ENCODE data around the gene PSAP.

PSAP gene

GRCh38 chr10:71845410-71846405, 5.3 kb downstream of the PSAP start:
- DNase-seq = no peak
- H3K79me1 ChIP-seq (replicated peaks; ENCODE audit: low read length, poor library complexity, severe bottlenecking) = peaks cover 6% of the 10 kb centered on the region
- WGBS = 88% methylated on average over 10 of the region's 11 CpGs
- H2AFZ ChIP-seq (ENCODE audit: low read depth, low read length) = peak overlapping the region; percentile 39
- peaks cover 13% of the 10 kb centered on the region for H3K4me1 ChIP-seq (ENCODE audit: control insufficient read depth, insufficient read depth, low read depth, low read length)
- peak overlapping the region; percentile 46 for H3K9ac ChIP-seq (ENCODE audit: low read length)
- no peak overlapping the region for H3K4me3 ChIP-seq (ENCODE audit: insufficient read depth in 1 of 2, low read depth in 1 of 2, low read length in 2 of 2)
- no peak overlapping the region for H2BK120ac ChIP-seq (ENCODE audit: low read depth, low read length)
- peak overlapping the region; percentile 37 for H2AK5ac ChIP-seq (ENCODE audit: low read length, severe bottlenecking)
- no peaks in the 10 kb centered on the region for H3K27me3 ChIP-seq (ENCODE audit: control insufficient read depth in 1 of 2, insufficient read depth in 1 of 2, low read length in 2 of 2)
- H2BK12ac ChIP-seq (ENCODE audit: low read length in 2 of 2) = no peak overlapping the region
- H3K36me3 ChIP-seq (ENCODE audit: control insufficient read depth in 1 of 2, insufficient read depth in 2 of 2, low read depth in 1 of 2, low read length in 2 of 2) = peaks cover 3 to 8% of the 10 kb centered on the region in 2 experiments
- no peak overlapping the region for H3K14ac ChIP-seq (ENCODE audit: low read length in 2 of 2)
- H3K27ac ChIP-seq (ENCODE audit: low read length, poor library complexity, severe bottlenecking) = no peak overlapping the region
- no peak overlapping the region for H2BK15ac ChIP-seq (ENCODE audit: low read depth, poor library complexity, severe bottlenecking)
- no peak overlapping the region for H4K91ac ChIP-seq (ENCODE audit: low read length)
- no peak overlapping the region for H2BK5ac ChIP-seq (ENCODE audit: low read depth, low read length, poor library complexity, severe bottlenecking)
- H4K8ac ChIP-seq (ENCODE audit: low read length) = no peak overlapping the region
- H3K18ac ChIP-seq (ENCODE audit: low read depth in 1 of 2, low read length in 2 of 2) = no peak overlapping the region
- H3K4me2 ChIP-seq (ENCODE audit: low read length, poor library complexity, severe bottlenecking) = no peak overlapping the region
- no peak overlapping the region for H3K23ac ChIP-seq (ENCODE audit: low read length in 2 of 2)
- H3K9me3 ChIP-seq (ENCODE audit: control insufficient read depth, low read length) = no peaks in the 10 kb centered on the region
- H3K4ac ChIP-seq (ENCODE audit: low read depth in 1 of 2, low read length in 2 of 2) = no peak overlapping the region

DNA sequence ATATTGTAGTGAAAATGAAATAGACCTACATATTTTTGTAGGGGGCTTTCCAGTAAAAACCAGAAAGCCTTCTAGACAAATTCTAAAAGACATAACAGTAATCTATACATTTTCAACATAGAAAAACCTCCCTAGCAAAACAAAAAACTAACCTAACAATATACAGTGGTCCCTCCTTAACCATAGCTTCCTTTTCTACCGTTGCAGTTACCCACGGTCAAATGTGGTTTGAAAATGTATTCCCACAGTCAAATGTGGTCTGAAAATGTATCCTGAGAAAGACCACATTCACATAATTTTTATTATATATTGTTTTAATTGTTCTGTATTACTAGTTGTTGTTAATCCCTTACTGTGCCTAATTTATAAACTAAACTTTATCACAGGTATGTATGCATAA, 6.4 kb downstream of the PSAP start:
- Histone ChIP-seq H2BK120ac (ENCODE audit: low read depth, low read length) (no peak overlapping the region), H3K9ac (ENCODE audit: low read length) (no peak overlapping the region), H2BK5ac (ENCODE audit: low read depth, low read length, poor library complexity, severe bottlenecking) (no peak overlapping the region), H4K91ac (ENCODE audit: low read length) (no peak overlapping the region), H3K27ac (ENCODE audit: low read length, poor library complexity, severe bottlenecking) (no peak overlapping the region), H3K27me3 (ENCODE audit: control insufficient read depth in 1 of 2, insufficient read depth in 1 of 2, low read length in 2 of 2) (no peaks in the 10 kb centered on the region), H3K9me3 (ENCODE audit: control insufficient read depth, low read length) (no peaks in the 10 kb centered on the region), H3K23ac (ENCODE audit: low read length in 2 of 2) (no peak overlapping the region), H3K4me3 (ENCODE audit: insufficient read depth in 1 of 2, low read depth in 1 of 2, low read length in 2 of 2) (no peak overlapping the region), H3K4me2 (ENCODE audit: low read length, poor library complexity, severe bottlenecking) (no peak overlapping the region), H2AK5ac (ENCODE audit: low read length, severe bottlenecking) (no peak overlapping the region), H3K4ac (ENCODE audit: low read depth in 1 of 2, low read length in 2 of 2) (no peak overlapping the region), H3K18ac (ENCODE audit: low read depth in 1 of 2, low read length in 2 of 2) (no peak overlapping the region), H2BK12ac (ENCODE audit: low read length in 2 of 2) (no peak overlapping the region), H2BK15ac (ENCODE audit: low read depth, poor library complexity, severe bottlenecking) (no peak overlapping the region), H3K79me1 (replicated peaks; ENCODE audit: low read length, poor library complexity, severe bottlenecking) (peaks cover 6% of the 10 kb centered on the region), H3K4me1 (ENCODE audit: control insufficient read depth, insufficient read depth, low read depth, low read length) (peaks cover 16% of the 10 kb centered on the region), H4K8ac (ENCODE audit: low read length) (no peak overlapping the region), H2AFZ (ENCODE audit: low read depth, low read length) (no peak overlapping the region), H3K14ac (ENCODE audit: low read length in 2 of 2) (no peak overlapping the region), H3K36me3 (ENCODE audit: control insufficient read depth in 1 of 2, insufficient read depth in 2 of 2, low read depth in 1 of 2, low read length in 2 of 2) (peaks cover 3 to 10% of the 10 kb centered on the region in 2 experiments)
- no CpG with 5 or more reads among the region's 2 CpGs for WGBS
- no peak for DNase-seq

- no peak overlapping the region for H4K8ac ChIP-seq (ENCODE audit: low read length)
- DNase-seq = no peak
- WGBS = 100% methylated on average over 1 of the region's 2 CpGs
Measured at GRCh38 chr10:71844084-71844483, 7.0 kb downstream of the PSAP start.

DNA sequence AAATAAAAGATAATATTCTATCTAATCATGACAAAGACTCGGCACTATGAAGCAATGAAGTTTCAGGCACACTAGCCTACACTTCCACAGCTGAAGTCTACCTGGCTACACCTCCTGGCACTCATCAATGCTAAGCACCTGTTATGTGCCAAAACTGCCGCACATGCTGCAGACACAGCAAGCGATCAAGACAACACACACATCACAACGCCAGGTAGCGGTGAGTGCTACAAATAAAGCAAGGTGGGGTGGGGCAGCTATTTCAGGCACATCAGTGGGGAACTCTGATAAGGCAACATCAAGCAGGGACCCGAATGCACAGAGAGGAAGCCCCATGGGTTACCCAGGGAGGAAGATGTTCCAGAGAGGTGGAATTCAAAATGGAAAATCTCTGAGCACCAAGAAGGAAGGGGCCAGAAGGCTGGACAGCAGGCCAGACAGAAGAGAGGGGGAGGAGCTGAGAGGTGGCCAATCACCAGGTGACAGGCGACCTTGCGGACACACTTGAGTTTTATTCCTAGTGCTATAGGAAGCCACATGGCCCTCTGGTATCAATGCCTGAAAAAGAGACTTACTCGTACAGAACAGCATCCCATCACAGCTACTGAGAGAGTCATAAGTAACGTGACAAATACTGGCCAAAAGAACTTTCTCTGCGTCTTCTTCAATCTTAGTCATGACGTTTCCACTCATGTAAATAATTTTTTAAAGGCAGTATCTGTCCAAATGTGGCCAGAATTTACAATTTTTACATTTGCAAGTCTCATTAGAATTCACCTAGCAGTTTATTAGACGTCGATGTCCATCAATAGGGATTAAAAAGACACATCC, 8.0 kb downstream of the PSAP start:
- no peaks in the 10 kb centered on the region for H3K9me3 ChIP-seq (ENCODE audit: control insufficient read depth, low read length)
- no peak overlapping the region for H2AFZ ChIP-seq (ENCODE audit: low read depth, low read length)
- no peak overlapping the region for H2BK120ac ChIP-seq (ENCODE audit: low read depth, low read length)
- no peak overlapping the region for H3K4me3 ChIP-seq (ENCODE audit: insufficient read depth in 1 of 2, low read depth in 1 of 2, low read length in 2 of 2)
- H2BK5ac ChIP-seq (ENCODE audit: low read depth, low read length, poor library complexity, severe bottlenecking) = no peak overlapping the region
- H4K8ac ChIP-seq (ENCODE audit: low read length) = no peak overlapping the region
- H3K23ac ChIP-seq (ENCODE audit: low read length in 2 of 2) = no peak overlapping the region
- H3K18ac ChIP-seq (ENCODE audit: low read depth in 1 of 2, low read length in 2 of 2) = no peak overlapping the region
- peak overlapping the region in 1 of 2 experiments; percentile 17 for H2BK12ac ChIP-seq (ENCODE audit: low read length in 2 of 2)
- peaks cover 4% of the 10 kb centered on the region for H3K79me1 ChIP-seq (replicated peaks; ENCODE audit: low read length, poor library complexity, severe bottlenecking)
- no peak overlapping the region for H3K4ac ChIP-seq (ENCODE audit: low read depth in 1 of 2, low read length in 2 of 2)
- H3K14ac ChIP-seq (ENCODE audit: low read length in 2 of 2) = no peak overlapping the region
- no peak overlapping the region for H2AK5ac ChIP-seq (ENCODE audit: low read length, severe bottlenecking)
- no peak overlapping the region for H3K27ac ChIP-seq (ENCODE audit: low read length, poor library complexity, severe bottlenecking)
- DNase-seq = no peak
- H3K9ac ChIP-seq (ENCODE audit: low read length) = no peak overlapping the region
- H3K4me2 ChIP-seq (ENCODE audit: low read length, poor library complexity, severe bottlenecking) = no peak overlapping the region
- H4K91ac ChIP-seq (ENCODE audit: low read length) = no peak overlapping the region
- peaks cover 22% of the 10 kb centered on the region for H3K4me1 ChIP-seq (ENCODE audit: control insufficient read depth, insufficient read depth, low read depth, low read length)
- WGBS = 95% methylated on average over 12 of the region's 14 CpGs
- H3K36me3 ChIP-seq (ENCODE audit: control insufficient read depth in 1 of 2, insufficient read depth in 2 of 2, low read depth in 1 of 2, low read length in 2 of 2) = peaks cover 8 to 11% of the 10 kb centered on the region in 2 experiments
- H2BK15ac ChIP-seq (ENCODE audit: low read depth, poor library complexity, severe bottlenecking) = no peak overlapping the region
- H3K27me3 ChIP-seq (ENCODE audit: control insufficient read depth in 1 of 2, insufficient read depth in 1 of 2, low read length in 2 of 2) = no peaks in the 10 kb centered on the region

More at GRCh38 chr10:71844084-71844483, 7.0 kb downstream of the PSAP start:
- no peak overlapping the region for H3K4me2 ChIP-seq (ENCODE audit: low read length, poor library complexity, severe bottlenecking)
- H3K79me1 ChIP-seq (replicated peaks; ENCODE audit: low read length, poor library complexity, severe bottlenecking) = peaks cover 4% of the 10 kb centered on the region
- no peak overlapping the region for H2BK120ac ChIP-seq (ENCODE audit: low read depth, low read length)
- no peak overlapping the region for H4K91ac ChIP-seq (ENCODE audit: low read length)
- H3K23ac ChIP-seq (ENCODE audit: low read length in 2 of 2) = no peak overlapping the region
- H3K27ac ChIP-seq (ENCODE audit: low read length, poor library complexity, severe bottlenecking) = no peak overlapping the region
- peaks cover 3 to 10% of the 10 kb centered on the region in 2 experiments for H3K36me3 ChIP-seq (ENCODE audit: control insufficient read depth in 1 of 2, insufficient read depth in 2 of 2, low read depth in 1 of 2, low read length in 2 of 2)
- H2AK5ac ChIP-seq (ENCODE audit: low read length, severe bottlenecking) = no peak overlapping the region
- no peak overlapping the region for H2BK5ac ChIP-seq (ENCODE audit: low read depth, low read length, poor library complexity, severe bottlenecking)
- no peaks in the 10 kb centered on the region for H3K9me3 ChIP-seq (ENCODE audit: control insufficient read depth, low read length)
- H3K14ac ChIP-seq (ENCODE audit: low read length in 2 of 2) = no peak overlapping the region
- H3K18ac ChIP-seq (ENCODE audit: low read depth in 1 of 2, low read length in 2 of 2) = no peak overlapping the region
- H2AFZ ChIP-seq (ENCODE audit: low read depth, low read length) = no peak overlapping the region
- no peak overlapping the region for H2BK15ac ChIP-seq (ENCODE audit: low read depth, poor library complexity, severe bottlenecking)
- H3K4me3 ChIP-seq (ENCODE audit: insufficient read depth in 1 of 2, low read depth in 1 of 2, low read length in 2 of 2) = no peak overlapping the region
- H3K9ac ChIP-seq (ENCODE audit: low read length) = no peak overlapping the region
- H3K27me3 ChIP-seq (ENCODE audit: control insufficient read depth in 1 of 2, insufficient read depth in 1 of 2, low read length in 2 of 2) = no peaks in the 10 kb centered on the region
- no peak overlapping the region for H2BK12ac ChIP-seq (ENCODE audit: low read length in 2 of 2)
- H3K4me1 ChIP-seq (ENCODE audit: control insufficient read depth, insufficient read depth, low read depth, low read length) = peaks cover 16% of the 10 kb centered on the region
- H3K4ac ChIP-seq (ENCODE audit: low read depth in 1 of 2, low read length in 2 of 2) = no peak overlapping the region

Data from mesenchymal stem cell (in vitro differentiated cells and primary cell).